ENCODE measurements around the gene ATMIN. TPM values are rescaled to one million over a fixed set of nuclear protein-coding genes. Genes with fewer than 3 reads are reported as not detected.

Gene ATMIN
- total and polyA plus RNA-seq, 2 experiments from 2014 or later = 22.0 to 60.5 TPM

- TF ChIP-seq ETS1 (IDR thresholded peaks at IDR 0.05) = no peak
- no peak for TF ChIP-seq ZNF331 (CRISPR knock-in tag; IDR thresholded peaks at IDR 0.05; ENCODE audit: low read depth)
- no peak for TF ChIP-seq ZNF462 (CRISPR knock-in tag; IDR thresholded peaks at IDR 0.05)
- no peak for TF ChIP-seq CREB1 (CRISPR knock-in tag; IDR thresholded peaks at IDR 0.05; ENCODE audit: low read depth)
- no peak for TF ChIP-seq STAT1 (IDR thresholded peaks at IDR 0.05; ENCODE audit: unreplicated experiment)
- no peak for TF ChIP-seq POLR2AphosphoS5 (IDR thresholded peaks at IDR 0.05; ENCODE audit: low read depth)
These were observed 49.1 kb upstream of the ATMIN start (continued) for GRCh38 chr16:80986557-80986956.

- H3K27me3 Mint-ChIP-seq (ENCODE audit: insufficient read depth, low read depth, poor library complexity) = peaks cover 16% of the 10 kb centered on the region
- no peaks in the 10 kb centered on the region for H3K9me3 Mint-ChIP-seq
- no peak for TF ChIP-seq JUNB (IDR thresholded peaks at IDR 0.05; ENCODE audit: unreplicated experiment)
- no peak for TF ChIP-seq CREB1 (CRISPR knock-in tag; IDR thresholded peaks at IDR 0.05; ENCODE audit: low read depth)
- no peak for TF ChIP-seq ZNF462 (CRISPR knock-in tag; IDR thresholded peaks at IDR 0.05)
These were observed 46.9 kb upstream of the ATMIN start for GRCh38 chr16:80988756-80989155.

More at GRCh38 chr16:80988756-80989155, 46.9 kb upstream of the ATMIN start:
- no peak for DNase-seq (ENCODE audit: low spot score)
- Histone ChIP-seq H3K27me3 (ENCODE audit: insufficient read depth) (peaks cover 5% of the 10 kb centered on the region; the same call in 1 of the 2 replicates), H3K27ac (ENCODE audit: low read depth) (no peak overlapping the region), H3K36me3 (ENCODE audit: insufficient read depth) (no peaks in the 10 kb centered on the region), H3K4me1 (ENCODE audit: insufficient read depth) (peaks cover 21% of the 10 kb centered on the region; the same call in 1 of the 2 replicates), H3K79me2 (replicated peaks; ENCODE audit: insufficient read depth) (peaks cover 52% of the 10 kb centered on the region), H3F3A (replicated peaks; ENCODE audit: low read depth) (no peaks in the 10 kb centered on the region), H3K4me2 (no peak overlapping the region), H3K9me2 (ENCODE audit: insufficient read depth) (no peaks in the 10 kb centered on the region), H2AFZ (no peak overlapping the region), H3K4me3 (no peak overlapping the region), H4K20me1 (replicated peaks; ENCODE audit: insufficient read depth) (peaks cover 30% of the 10 kb centered on the region)
- H3K4me3 Mint-ChIP-seq = no peak overlapping the region
- no peak for ATAC-seq
- peaks cover 4% of the 10 kb centered on the region; the same call in 1 of the 3 replicates for H3K36me3 Mint-ChIP-seq (ENCODE audit: low read depth)
- H3K4me1 Mint-ChIP-seq = peaks cover 36% of the 10 kb centered on the region
- no peak overlapping the region for H3K27ac Mint-ChIP-seq
